Mucosa of rectum (tissue), 2 donors: ENCODE measurements around the gene ZNF791.
"Not testable (repeated sequence)": the region's sequence is repeated elsewhere in the genome, so short reads cannot be mapped to it uniquely, and the experiment has no call there.

Experiments used
- H3K27ac ChIP-seq, 2 donors: one replicate each; pipeline ENCODE4 v1.7.0; 2013; ENCODE audit warnings: inconsistent platforms in 2 of 2, low read depth in 2 of 2, low read length in 2 of 2
- H3K27me3 ChIP-seq, 2 donors: one replicate each; pipeline ENCODE4 v1.7.0; 2013; ENCODE audit warnings: low read length in 2 of 2; ENCODE audit not compliant: control insufficient read depth in 2 of 2, insufficient read depth in 2 of 2
- H3K36me3 ChIP-seq, 2 donors: one replicate each; pipeline ENCODE4 v1.7.0; 2013; ENCODE audit warnings: low read length in 2 of 2; ENCODE audit not compliant: control insufficient read depth in 2 of 2, insufficient read depth in 2 of 2
- H3K4me1 ChIP-seq, 2 donors: one replicate each; pipeline ENCODE4 v1.7.0; 2013; ENCODE audit warnings: low read length in 2 of 2, mild to moderate bottlenecking in 1 of 2; ENCODE audit not compliant: control insufficient read depth in 2 of 2, insufficient read depth in 2 of 2
- H3K4me3 ChIP-seq, 2 donors: one replicate each; pipeline ENCODE4 v1.7.0; 2013; ENCODE audit warnings: low read length in 2 of 2
- H3K9ac ChIP-seq, 2 donors: one replicate each; pipeline ENCODE4 v1.7.0; 2013; ENCODE audit warnings: low read length in 2 of 2, low read depth in 1 of 2, mild to moderate bottlenecking in 1 of 2
- H3K9me3 ChIP-seq, 2 donors: one replicate each; pipeline ENCODE4 v1.7.0; 2013; ENCODE audit warnings: low read length in 2 of 2; ENCODE audit not compliant: control insufficient read depth in 2 of 2
- donor health status: healthy.
- donor health status: Normal muscosa, but diverticular disease.

The ZNF791 gene

DNA sequence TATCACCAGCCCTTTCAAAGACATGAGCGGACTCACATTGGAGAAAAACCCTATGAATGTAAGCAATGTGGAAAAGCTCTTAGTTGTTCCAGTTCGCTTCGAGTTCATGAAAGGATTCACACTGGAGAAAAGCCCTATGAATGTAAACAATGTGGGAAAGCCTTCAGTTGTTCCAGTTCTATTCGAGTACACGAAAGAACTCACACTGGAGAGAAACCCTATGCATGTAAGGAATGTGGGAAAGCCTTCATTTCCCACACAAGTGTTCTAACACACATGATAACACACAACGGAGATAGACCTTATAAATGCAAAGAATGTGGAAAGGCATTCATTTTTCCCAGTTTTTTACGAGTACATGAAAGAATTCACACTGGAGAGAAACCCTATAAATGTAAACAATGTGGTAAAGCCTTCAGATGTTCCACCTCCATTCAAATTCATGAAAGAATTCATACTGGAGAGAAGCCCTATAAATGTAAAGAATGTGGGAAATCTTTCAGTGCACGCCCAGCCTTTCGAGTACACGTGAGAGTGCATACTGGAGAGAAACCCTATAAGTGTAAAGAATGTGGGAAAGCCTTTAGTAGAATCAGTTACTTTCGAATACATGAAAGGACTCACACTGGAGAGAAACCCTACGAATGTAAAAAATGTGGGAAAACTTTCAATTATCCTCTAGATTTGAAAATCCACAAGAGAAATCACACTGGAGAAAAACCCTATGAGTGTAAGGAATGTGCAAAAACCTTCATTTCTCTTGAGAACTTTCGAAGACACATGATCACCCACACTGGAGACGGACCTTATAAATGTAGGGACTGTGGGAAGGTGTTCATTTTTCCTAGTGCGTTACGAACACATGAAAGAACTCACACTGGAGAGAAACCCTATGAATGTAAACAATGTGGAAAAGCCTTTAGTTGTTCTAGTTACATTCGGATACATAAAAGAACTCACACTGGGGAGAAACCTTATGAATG, 17.6 kb downstream of the ZNF791 start:
- no peak overlapping the region for H3K9ac ChIP-seq
- no peaks in the 10 kb centered on the region for H3K27me3 ChIP-seq
- H3K4me3 ChIP-seq: no peak overlapping the region
- no peak overlapping the region for H3K27ac ChIP-seq
- peaks cover 40 to 64% of the 10 kb centered on the region in 2 donors for H3K36me3 ChIP-seq
- no peaks in the 10 kb centered on the region for H3K4me1 ChIP-seq
- peaks cover 13 to 19% of the 10 kb centered on the region in 2 donors for H3K9me3 ChIP-seq

DNA sequence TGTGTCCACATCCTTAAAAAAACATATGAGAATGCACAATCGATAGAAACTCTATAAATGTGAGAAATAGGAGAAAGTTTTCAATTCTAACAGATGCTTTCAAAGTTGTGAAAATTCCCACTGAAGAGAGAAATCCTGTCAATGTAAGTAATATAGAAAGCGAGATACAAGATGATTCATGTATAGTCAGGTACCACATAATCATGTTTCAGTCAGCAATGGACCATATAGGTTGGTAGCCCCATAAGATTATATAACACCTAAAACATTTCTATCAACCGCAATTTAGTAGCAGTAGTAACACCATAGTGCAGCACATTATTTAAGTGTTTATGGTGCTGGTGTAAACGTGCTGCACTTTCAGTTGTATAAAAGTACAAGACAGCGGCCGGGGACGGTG, 18.5 kb downstream of the ZNF791 start:
- H3K4me1 ChIP-seq: no peaks in the 10 kb centered on the region
- H3K27me3 ChIP-seq: no peaks in the 10 kb centered on the region
- H3K9me3 ChIP-seq: peaks cover 13 to 19% of the 10 kb centered on the region in 2 donors
- peaks cover 37 to 59% of the 10 kb centered on the region in 2 donors for H3K36me3 ChIP-seq
- H3K27ac ChIP-seq: no peak overlapping the region
- H3K9ac ChIP-seq: no peak overlapping the region
- no peak overlapping the region for H3K4me3 ChIP-seq

DNA sequence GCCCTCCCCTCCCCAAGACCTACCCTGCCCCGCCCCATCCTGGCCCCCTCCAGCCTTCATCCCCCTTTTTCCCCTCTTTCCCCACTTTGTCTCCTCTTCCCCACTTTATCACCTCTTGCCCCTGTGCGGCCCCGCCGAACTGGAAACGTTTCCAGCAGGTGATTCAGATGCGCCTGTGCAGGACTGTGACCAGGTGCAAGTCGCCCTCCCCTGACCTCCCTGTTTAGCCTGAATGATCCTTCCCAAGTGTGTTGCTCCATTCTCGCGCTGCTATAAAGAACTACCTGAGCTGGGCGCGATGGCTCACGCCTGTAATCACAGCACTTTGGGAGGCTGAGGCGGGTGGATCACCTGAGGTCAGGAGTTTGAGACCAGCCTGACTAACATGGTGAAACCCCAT, 25.9 kb downstream of the ZNF791 start:
- Histone ChIP-seq H3K4me3 (no peak overlapping the region), H3K9me3 (no peaks in the 10 kb centered on the region), H3K36me3 (peaks cover 0 to 3% of the 10 kb centered on the region in 2 donors), H3K27me3 (no peaks in the 10 kb centered on the region), H3K4me1 (peaks cover 2 to 3% of the 10 kb centered on the region in 2 donors), H3K27ac (no peak overlapping the region), H3K9ac (no peak overlapping the region)

DNA sequence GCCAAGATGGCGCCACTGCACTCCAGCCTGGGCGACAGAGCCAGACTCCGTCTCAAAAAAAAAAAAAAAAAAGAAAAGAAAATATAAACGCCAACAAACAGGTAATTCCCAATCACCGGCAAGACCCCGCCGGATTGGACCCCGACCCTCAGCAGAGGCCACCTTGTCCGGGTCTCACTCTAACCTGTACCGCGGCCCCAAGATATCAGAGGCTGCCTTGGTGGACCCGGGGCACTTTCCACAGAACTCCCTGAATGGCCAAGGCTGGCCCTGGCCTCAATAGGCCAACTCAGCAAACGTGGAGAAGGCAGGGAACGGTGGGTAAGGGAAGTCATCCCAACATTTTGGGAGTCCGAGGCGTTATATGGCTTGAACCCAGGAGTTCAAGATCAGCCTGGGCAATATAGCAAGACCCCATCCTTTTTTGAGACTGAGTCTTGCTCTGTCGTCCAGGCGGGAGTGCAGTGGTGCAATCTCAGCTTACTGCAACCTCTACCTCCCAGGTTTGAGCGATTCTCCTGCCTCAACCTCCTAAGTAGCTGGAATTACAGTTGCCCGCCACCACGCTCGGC, 28.0 kb downstream of the ZNF791 start:
- H3K4me3 ChIP-seq: no peak overlapping the region
- H3K36me3 ChIP-seq: no peaks in the 10 kb centered on the region
- no peak overlapping the region for H3K27ac ChIP-seq

DNA sequence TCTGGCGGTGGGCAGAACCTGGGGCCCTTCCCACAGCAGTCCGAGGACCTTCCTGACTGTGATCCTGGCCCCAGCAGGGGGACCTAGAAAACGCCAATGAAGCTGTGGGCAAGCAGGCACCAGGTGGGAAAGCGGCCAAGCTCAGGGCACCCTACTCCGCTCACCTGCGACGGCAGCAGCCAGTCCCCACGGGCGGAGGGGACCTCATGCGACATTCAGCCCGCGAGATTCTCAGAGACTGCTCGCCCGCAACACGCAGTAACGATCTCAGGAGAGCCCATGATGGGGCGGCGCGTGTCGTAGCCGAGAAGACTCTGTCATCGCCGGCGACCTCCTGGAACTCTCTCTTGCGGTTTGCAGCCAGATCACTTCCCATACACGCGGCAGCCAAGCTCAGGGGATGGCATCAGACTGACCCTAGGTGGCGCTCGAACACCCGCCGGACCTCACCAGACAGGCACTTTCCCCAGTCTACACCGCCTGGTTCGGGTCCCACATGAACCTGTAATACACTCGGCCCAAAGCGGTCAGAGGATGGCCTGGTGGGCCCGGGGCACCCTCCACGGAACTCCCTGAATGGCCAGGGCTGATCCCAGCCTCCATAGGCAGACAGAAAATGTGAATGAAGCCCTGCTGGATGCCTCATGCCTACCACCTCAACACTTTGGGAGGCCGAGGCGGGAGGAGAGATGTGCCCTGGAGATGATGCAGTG, 29.3 kb downstream of the ZNF791 start:
- peak overlapping the region; percentile 24 to 28 for H3K9ac ChIP-seq
- peaks cover 2 to 3% of the 10 kb centered on the region in 2 donors for H3K4me1 ChIP-seq
- no peaks in the 10 kb centered on the region for H3K9me3 ChIP-seq
- H3K27ac ChIP-seq: no peak overlapping the region
- H3K4me3 ChIP-seq: peak overlapping the region; percentile 20 to 54
- no peaks in the 10 kb centered on the region for H3K27me3 ChIP-seq
- H3K36me3 ChIP-seq: no peaks in the 10 kb centered on the region

More for the DNA sequence above, 28.0 kb downstream of the ZNF791 start:
- Histone ChIP-seq H3K4me1 (peaks cover 2 to 3% of the 10 kb centered on the region in 2 donors), H3K9ac (no peak overlapping the region), H3K9me3 (no peaks in the 10 kb centered on the region), H3K27me3 (no peaks in the 10 kb centered on the region)

DNA sequence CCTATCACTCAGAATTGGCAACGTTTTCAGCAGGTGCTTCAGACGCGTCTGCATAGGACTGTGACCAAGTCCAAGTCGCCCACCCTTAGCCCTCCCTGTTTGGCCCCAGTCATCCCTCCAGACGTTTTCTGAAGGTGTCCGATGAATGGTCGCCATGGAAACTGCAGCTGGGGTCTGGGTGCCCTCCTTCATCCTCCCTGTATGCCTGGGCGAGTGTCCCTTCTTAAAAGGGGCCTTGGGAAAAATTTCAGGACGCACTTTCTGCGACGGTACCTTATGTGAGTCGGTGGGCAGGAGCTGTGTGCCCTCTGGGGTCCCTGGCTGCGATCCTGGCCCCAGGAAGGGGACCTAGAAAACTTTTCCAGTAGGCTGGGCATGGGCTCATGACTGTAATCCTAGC, 30.7 kb downstream of the ZNF791 start:
- H3K36me3 ChIP-seq: no peaks in the 10 kb centered on the region
- H3K9ac ChIP-seq: no peak overlapping the region

DNA sequence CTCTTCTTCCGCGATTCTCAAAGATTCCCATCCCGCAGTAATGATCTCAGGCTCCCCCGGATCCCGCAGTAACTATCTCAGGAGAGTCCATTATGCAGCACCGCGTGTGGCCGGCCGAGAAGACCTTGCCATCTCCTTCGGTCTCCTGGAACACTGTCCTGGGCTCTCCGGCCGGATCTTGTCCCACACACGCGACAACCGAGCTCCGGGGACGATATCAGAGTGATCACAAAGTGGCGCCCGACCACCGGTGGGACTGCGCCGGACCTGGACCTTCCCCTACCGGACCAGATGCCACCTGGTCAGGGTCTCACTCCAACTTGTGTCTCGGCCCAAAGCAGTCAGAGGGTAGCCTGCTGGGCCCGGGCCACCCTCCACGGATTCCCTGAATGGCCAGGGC, 31.8 kb downstream of the ZNF791 start:
- Histone ChIP-seq H3K9me3 (no peaks in the 10 kb centered on the region), H3K4me1 (peaks cover 2 to 3% of the 10 kb centered on the region in 2 donors), H3K9ac (no peak overlapping the region), H3K36me3 (no peaks in the 10 kb centered on the region), H3K4me3 (no peak overlapping the region), H3K27ac (no peak overlapping the region), H3K27me3 (no peaks in the 10 kb centered on the region)

More for the DNA sequence above, 30.7 kb downstream of the ZNF791 start:
- H3K4me3 ChIP-seq: no peak overlapping the region
- peaks cover 2 to 3% of the 10 kb centered on the region in 2 donors for H3K4me1 ChIP-seq
- H3K9me3 ChIP-seq: no peaks in the 10 kb centered on the region
- H3K27me3 ChIP-seq: no peaks in the 10 kb centered on the region
- H3K27ac ChIP-seq: no peak overlapping the region

DNA sequence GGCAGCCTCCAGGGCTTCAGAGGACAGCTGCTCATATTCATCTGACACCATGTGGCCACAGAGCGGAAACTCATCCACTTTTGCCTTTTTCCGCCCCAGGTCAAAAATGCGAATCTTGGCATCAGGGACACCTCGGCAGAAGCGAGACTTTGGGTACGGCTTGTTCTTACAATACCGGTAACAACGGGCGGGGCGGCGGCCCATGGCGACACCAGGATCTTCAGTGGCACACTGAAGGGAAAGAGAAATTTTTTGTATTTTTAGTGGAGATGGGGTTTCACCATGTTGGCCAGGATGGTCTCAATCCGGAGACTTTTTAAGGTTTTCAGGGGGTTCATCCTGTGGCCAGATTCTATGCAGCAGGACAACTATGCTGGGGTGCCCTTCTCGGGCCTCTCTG, 33.0 kb downstream of the ZNF791 start:
- not testable (repeated sequence) for H3K36me3 ChIP-seq, H3K4me1 ChIP-seq, H3K9me3 ChIP-seq, H3K27me3 ChIP-seq, H3K27ac ChIP-seq, H3K9ac ChIP-seq, H3K4me3 ChIP-seq

DNA sequence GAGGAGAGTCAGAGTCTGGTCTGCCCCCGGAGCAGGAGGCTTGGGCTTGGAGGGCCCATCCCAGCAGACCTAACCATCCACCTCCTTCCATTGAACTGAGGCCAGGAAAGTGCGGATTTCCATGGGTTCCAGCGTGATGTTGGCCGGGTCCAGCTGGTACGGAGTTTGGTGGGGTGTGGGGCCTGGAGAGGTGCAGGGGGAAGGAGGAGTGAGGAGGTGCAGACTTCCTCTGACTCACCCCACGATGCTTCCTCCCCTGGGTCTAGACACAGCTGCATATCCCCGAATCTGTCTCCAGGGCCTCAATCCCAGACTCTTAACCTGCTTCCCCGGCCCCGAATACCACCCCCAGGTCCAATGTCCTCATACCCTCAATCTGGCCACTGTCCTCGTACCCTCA, 35.8 kb downstream of the ZNF791 start:
- no peak overlapping the region for H3K4me3 ChIP-seq
- H3K9me3 ChIP-seq: no peaks in the 10 kb centered on the region
- H3K36me3 ChIP-seq: peaks cover 0 to 4% of the 10 kb centered on the region in 2 donors
- no peak overlapping the region for H3K27ac ChIP-seq
- H3K9ac ChIP-seq: no peak overlapping the region
- H3K27me3 ChIP-seq: no peaks in the 10 kb centered on the region
- H3K4me1 ChIP-seq: peaks cover 5 to 6% of the 10 kb centered on the region in 2 donors

DNA sequence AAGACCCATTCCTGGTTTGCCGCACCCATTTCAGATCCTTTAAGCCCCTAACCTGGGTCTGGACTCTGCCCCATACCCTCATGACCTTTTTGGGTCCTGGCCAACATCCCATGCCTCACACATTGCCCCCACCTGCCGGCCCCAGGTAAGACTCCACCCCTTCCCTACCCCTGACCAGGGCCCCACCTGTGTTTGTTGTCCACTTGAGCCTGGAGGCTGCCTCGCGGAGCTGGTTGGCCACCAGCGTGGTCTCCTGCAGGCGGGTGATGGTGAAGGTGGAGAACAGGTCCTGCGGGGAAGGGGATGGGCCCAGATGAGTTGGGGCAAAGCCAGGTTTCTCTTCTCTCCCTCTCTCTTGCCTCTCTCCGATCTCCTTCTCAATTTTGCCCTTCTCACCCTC, 36.3 kb downstream of the ZNF791 start:
- peak overlapping the region in 1 of 2 donors; percentile 39 for H3K4me3 ChIP-seq
- no peak overlapping the region for H3K27ac ChIP-seq
- peaks cover 0 to 6% of the 10 kb centered on the region in 2 donors for H3K36me3 ChIP-seq
- no peaks in the 10 kb centered on the region for H3K27me3 ChIP-seq
- H3K9ac ChIP-seq: no peak overlapping the region
- peaks cover 5 to 6% of the 10 kb centered on the region in 2 donors for H3K4me1 ChIP-seq
- H3K9me3 ChIP-seq: no peaks in the 10 kb centered on the region
